B cell (primary cell): ENCODE results near the gene SOX8. TPM values are rescaled to one million over a fixed set of nuclear protein-coding genes. Genes with fewer than 3 reads are reported as not detected.

Source experiments
- ATAC-seq: fragments of 200-7000 bp; cut with Tn5 transposase; one replicate; pipeline ENCODE4 v1.10.0; 2021; ENCODE audit warnings: low read depth, mild to moderate bottlenecking, moderate number of reproducible peaks, moderate library complexity
- CTCF ChIA-PET: fragments of 350-600 bp; sonication (Branson Sonifier 250); formaldehyde crosslinking; loops from one replicate; lab custom pipeline; 2021; ENCODE audit warnings: antibody characterized with exemption, inconsistent platforms; lab: Charles Lee
- POLR2A ChIA-PET: fragments of 350-600 bp; sonication (Branson Sonifier 250); formaldehyde crosslinking; loops from one replicate; lab custom pipeline; 2021; ENCODE audit warnings: antibody characterized with exemption; lab: Charles Lee
- DNase-seq: peaks from one replicate; pipeline ENCODE4 v3.0.0; 2013
- H2AFZ ChIP-seq: 2 replicates; pipeline ENCODE4 v1.6.1; 2012; ENCODE audit warnings: mild to moderate bottlenecking, low read depth, low read length; ENCODE audit not compliant: insufficient read depth, poor library complexity, severe bottlenecking
- H3K27ac ChIP-seq, 2 donors: 1 replicate in 1 of 2; 2 replicates in 1 of 2; pipeline ENCODE4 v1.5.1; 2012 to 2013; ENCODE audit warnings: low read length in 2 of 2, mild to moderate bottlenecking in 2 of 2, moderate library complexity in 1 of 2
- H3K27me3 ChIP-seq, 4 experiments: fragments of 200-600 bp in 1 of 4; sonication (generic) in 1 of 4; replicated peaks in 1 of 4; 1 replicate in 2 of 4; 2 replicates in 2 of 4; pipeline versions ENCODE4 v1.6.1 to v1.7.0; 2013 to 2016; ENCODE audit warnings: low read length in 3 of 4, mild to moderate bottlenecking in 2 of 4, mixed read lengths in 1 of 4, moderate library complexity in 1 of 4; ENCODE audit not compliant: insufficient read depth in 4 of 4, control insufficient read depth in 3 of 4; ENCODE audit errors: control extremely low read depth in 1 of 4
- H3K36me3 ChIP-seq, 2 experiments: replicated peaks in 1 of 2; 1 replicate in 1 of 2; 2 replicates in 1 of 2; pipeline versions ENCODE4 v1.6.1 to v1.7.1; 2013; ENCODE audit warnings: low read length in 1 of 2; ENCODE audit not compliant: insufficient read depth in 2 of 2, control insufficient read depth in 1 of 2; ENCODE audit errors: control extremely low read depth in 1 of 2, extremely low read depth in 1 of 2
- H3K4me1 ChIP-seq, 2 donors: fragments of 200-600 bp in 1 of 2; sonication (generic) in 1 of 2; 1 replicate in 1 of 2; 2 replicates in 1 of 2; pipeline versions ENCODE4 v1.5.1 to v1.6.1; 2013 to 2017; ENCODE audit warnings: low read length in 2 of 2; ENCODE audit not compliant: control insufficient read depth in 2 of 2, insufficient read depth in 2 of 2
- H3K4me2 ChIP-seq: replicated peaks from 2 replicates; pipeline ENCODE3; 2012; ENCODE audit warnings: mild to moderate bottlenecking, low read depth, low read length; ENCODE audit not compliant: poor library complexity, severe bottlenecking
- H3K4me3 ChIP-seq, 5 experiments: fragments of 200-600 bp in 1 of 5; sonication (generic) in 1 of 5; 1 replicate in 3 of 5; 2 replicates in 2 of 5; pipeline versions ENCODE4 v1.5.1 to v1.7.0; 2011 to 2016; ENCODE audit warnings: low read length in 4 of 5, mild to moderate bottlenecking in 4 of 5, low read depth in 2 of 5, control low read depth in 1 of 5, moderate library complexity in 1 of 5; ENCODE audit not compliant: insufficient read depth in 1 of 5; ENCODE audit errors: control extremely low read depth in 1 of 5, extremely low read depth in 1 of 5
- H3K79me2 ChIP-seq: fragments of 200-600 bp; sonication (generic); one replicate; pipeline ENCODE4 v1.6.0; 2016; ENCODE audit warnings: low read length; ENCODE audit not compliant: control insufficient read depth, insufficient read depth
- H3K9ac ChIP-seq: fragments of 200-600 bp; sonication (generic); 2 replicates; pipeline ENCODE4 v1.6.1; 2017; ENCODE audit warnings: mild to moderate bottlenecking, low read length, moderate library complexity
- H3K9me3 ChIP-seq, 3 donors: one replicate each; pipeline versions ENCODE4 v1.6.1 to v1.7.1; 2013; ENCODE audit warnings: low read length in 2 of 3; ENCODE audit not compliant: control insufficient read depth in 2 of 3, insufficient read depth in 1 of 3; ENCODE audit errors: control extremely low read depth in 1 of 3
- H4K20me1 ChIP-seq: 2 replicates; pipeline ENCODE4 v1.6.0; 2012; ENCODE audit warnings: mild to moderate bottlenecking, low read length; ENCODE audit not compliant: insufficient read depth, control insufficient read depth, poor library complexity, severe bottlenecking
- H3K27ac Mint-ChIP-seq: one replicate; pipeline ENCODE4 v1.8.0; 2021; ENCODE audit warnings: mixed read lengths
- H3K27me3 Mint-ChIP-seq: one replicate; pipeline ENCODE4 v1.8.0; 2021; ENCODE audit warnings: mixed read lengths
- H3K4me1 Mint-ChIP-seq: one replicate; pipeline ENCODE4 v1.8.0; 2021; ENCODE audit warnings: mixed read lengths
- H3K4me3 Mint-ChIP-seq: one replicate; pipeline ENCODE4 v1.8.0; 2021; ENCODE audit warnings: mixed read lengths
- H3K9me3 Mint-ChIP-seq: one replicate; pipeline ENCODE4 v1.8.0; 2022; ENCODE audit warnings: mixed read lengths; ENCODE audit not compliant: insufficient read depth
- CTCF ChIP-seq: fragments of 200-600 bp; IDR thresholded peaks from one replicate; pipeline ENCODE4 v1.8.0; 2022; ENCODE audit warnings: antibody characterized with exemption, mild to moderate bottlenecking
- EZH2 ChIP-seq: IDR thresholded peaks from 2 replicates; pipeline ENCODE4 v1.6.1; 2012; ENCODE audit warnings: borderline replicate concordance, low read depth, mild to moderate bottlenecking, moderate library complexity, low read length; ENCODE audit not compliant: insufficient read depth, poor library complexity, severe bottlenecking
- WGBS: methylation state at CpG from one replicate; pipeline ENCODE4 v1.1.5; 2013; ENCODE audit warnings: missing lambda C conversion rate; ENCODE audit not compliant: insufficient coverage; 5-methylcytosine and 5-hydroxymethylcytosine counted together
- intact Hi-C: fragments of 100-400 bp; cut with micrococcal nuclease; formaldehyde crosslinking; loops from one replicate; pipeline ENCODE4 v1.10.0; 2022
- polyA plus RNA-seq: library from polyadenylated mRNA; depleted of rRNA; stranded (reverse); fragments of >200 nt; gene quantifications from 2 replicates; pipeline ENCODE4 v1.2.3, GENCODE V29; 2012
- total RNA-seq, 2 donors: library from RNA; stranded (reverse); fragments of 120-200 nt in 1 of 2; gene quantifications; 1 replicate in 1 of 2; 2 replicates in 1 of 2; pipeline versions ENCODE4 v1.2.3 to v1.2.4, GENCODE V29; 2013 to 2022

SOX8 gene
- total and polyA plus RNA-seq, 2 donors (not counting 1 experiment from before 2014, with no cell fraction given) = 0.03 to 1.2 TPM

GRCh38 chr16:983044-984030 is 1.8 kb downstream of the SOX8 start:
- no peak overlapping the region for H3K4me3 ChIP-seq
- ATAC-seq (no peak), DNase-seq (no peak)
- H3K27ac Mint-ChIP-seq = no peak overlapping the region
- no peak overlapping the region for H3K27ac ChIP-seq
- H3K4me3 Mint-ChIP-seq = peak overlapping the region; percentile 61
- H3K27me3 ChIP-seq = peaks cover 0 to 48% (median 14%) of the 10 kb centered on the region in 4 experiments
- ChIA-PET CTCF (no interaction called here), POLR2A (no interaction called here)
- peaks cover 5% of the 10 kb centered on the region for H3K27me3 Mint-ChIP-seq
- H3K4me2 ChIP-seq = no peak overlapping the region
- 87% methylated on average over 56 of the region's 59 CpGs for WGBS
- H3K9me3 ChIP-seq = peaks cover 0 to 8% (median 0%) of the 10 kb centered on the region in 3 donors
- H3K9me3 Mint-ChIP-seq = no peaks in the 10 kb centered on the region
- no peaks in the 10 kb centered on the region for H3K36me3 ChIP-seq
- no peak overlapping the region for H3K9ac ChIP-seq
- TF ChIP-seq CTCF (no peak), EZH2 (no peak)
- H4K20me1 ChIP-seq = no peaks in the 10 kb centered on the region
- peaks cover 15 to 22% of the 10 kb centered on the region in 2 donors for H3K4me1 ChIP-seq
- H2AFZ ChIP-seq = no peak overlapping the region
- H3K4me1 Mint-ChIP-seq = no peaks in the 10 kb centered on the region
- H3K79me2 ChIP-seq = no peaks in the 10 kb centered on the region
- intact Hi-C loops = no loop called here
